NCI-H510A treated with DMSO at 0.1 percent for 48 hours (cell line): ENCODE data around the gene SNX14.

Source experiments
- DNase-seq: peaks from one replicate; lab custom pipeline; 2025; lab: John Stamatoyannopoulos, UW

Gene SNX14

DNA sequence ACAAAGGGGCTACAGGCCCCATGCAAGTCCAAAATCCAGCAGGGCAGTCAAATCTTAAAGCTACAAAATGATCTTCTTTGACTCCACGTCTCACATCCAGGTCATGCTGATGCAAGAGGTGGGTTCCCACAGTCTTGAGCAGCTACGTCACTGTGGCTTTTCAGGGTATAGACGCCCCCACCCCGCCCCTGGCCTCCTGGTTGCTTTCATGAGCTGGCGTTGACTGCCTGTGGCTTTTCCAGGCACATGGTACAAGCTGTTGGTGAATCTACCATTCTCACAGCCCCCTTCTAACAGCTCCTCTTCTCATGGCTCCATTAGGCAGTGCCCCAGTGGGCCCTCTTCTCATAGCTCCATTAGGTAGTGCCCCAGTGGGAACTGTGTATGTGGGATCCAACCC, 96.8 kb downstream of the SNX14 start:
- DNase-seq, result no peak

DNA sequence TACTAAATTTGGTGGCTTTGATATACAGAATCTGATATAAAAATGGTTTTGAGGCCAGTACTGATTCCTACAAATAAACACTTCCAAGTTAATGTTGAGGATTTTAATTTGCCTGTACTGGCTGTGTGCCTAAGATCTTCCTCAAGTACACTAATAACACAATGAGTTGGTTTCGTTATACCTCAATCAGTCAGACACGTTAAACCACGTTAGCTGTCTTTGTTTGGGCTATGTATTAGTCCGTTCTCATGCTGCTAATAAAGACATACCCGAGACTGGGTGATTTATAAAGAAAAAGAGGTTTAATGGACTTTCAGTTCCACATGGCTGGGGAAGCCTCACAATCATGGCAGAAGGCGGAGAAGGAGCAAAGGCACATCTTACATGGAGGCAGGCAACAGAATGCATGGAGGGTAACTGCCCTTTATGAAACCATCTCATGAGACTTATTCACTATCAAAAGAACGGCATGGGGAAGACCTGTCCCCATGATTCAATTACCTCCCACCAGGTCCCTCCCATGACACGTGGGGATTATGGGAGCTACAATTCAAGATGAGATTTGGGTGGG, 97.6 kb downstream of the SNX14 start:
- DNase-seq, result no peak

DNA sequence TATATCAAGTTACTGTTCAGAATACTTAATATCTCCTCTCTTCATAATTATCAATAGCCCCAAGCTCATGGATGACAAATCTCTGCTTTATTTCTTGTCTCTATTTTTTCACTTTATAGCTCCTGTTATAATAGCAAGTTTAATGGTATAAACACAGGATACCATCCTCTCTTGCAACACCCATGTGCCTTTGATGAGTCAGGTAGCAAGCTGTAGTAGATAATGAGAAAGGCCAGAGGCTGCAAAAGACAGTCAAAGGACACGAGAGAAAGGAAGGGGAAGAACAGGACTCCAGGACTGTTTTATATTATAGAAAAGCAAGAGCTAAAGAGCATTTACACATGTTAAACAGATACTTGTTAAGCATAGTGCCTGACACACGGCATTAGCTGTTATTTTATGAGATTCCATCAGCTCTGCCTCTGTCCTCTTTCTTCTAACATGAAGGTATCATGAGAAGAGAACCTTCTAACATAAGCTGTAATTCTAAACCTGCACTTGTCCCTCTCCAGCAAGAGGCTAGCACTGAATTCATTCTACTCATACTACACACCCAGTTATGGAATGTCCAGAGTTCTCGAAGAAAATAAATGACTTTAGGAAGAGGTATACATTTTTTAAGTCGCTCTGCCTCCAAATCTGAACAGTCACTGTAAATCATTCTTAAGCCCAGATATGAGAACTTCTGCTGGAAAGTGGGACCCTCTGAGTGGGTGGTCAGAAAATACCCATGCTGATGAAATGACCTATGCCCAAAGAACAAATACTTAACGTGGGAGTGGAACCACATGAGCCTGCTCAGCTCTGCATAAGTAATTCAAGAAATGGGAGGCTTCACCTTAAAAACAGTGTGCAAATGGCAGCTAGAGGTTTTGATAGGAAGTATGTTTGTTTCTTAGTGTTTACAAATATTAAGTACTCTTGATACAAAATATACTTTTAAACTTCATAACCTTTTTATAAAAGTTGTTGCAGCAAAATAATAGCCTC, 98.8 kb downstream of the SNX14 start:
- no peak for DNase-seq

DNA sequence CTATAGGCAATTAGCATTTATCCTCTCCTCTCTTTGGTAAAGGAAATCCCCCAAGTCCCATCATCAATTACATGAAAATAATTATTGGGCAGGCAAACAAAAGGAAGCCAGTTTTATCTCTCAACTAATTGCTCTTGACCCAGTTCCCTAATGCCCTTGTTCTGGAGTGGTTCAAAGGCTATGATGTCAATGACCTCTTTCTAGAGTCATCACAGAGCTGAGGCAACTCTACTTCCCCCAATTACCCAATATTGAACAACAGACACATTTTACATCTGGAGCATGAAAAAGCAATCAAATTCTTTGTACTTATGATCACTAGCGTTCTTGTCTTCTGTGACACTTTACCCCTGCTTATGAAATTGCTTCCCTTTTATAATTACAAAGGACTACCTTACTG, 100.3 kb downstream of the SNX14 start:
- no peak for DNase-seq

DNA sequence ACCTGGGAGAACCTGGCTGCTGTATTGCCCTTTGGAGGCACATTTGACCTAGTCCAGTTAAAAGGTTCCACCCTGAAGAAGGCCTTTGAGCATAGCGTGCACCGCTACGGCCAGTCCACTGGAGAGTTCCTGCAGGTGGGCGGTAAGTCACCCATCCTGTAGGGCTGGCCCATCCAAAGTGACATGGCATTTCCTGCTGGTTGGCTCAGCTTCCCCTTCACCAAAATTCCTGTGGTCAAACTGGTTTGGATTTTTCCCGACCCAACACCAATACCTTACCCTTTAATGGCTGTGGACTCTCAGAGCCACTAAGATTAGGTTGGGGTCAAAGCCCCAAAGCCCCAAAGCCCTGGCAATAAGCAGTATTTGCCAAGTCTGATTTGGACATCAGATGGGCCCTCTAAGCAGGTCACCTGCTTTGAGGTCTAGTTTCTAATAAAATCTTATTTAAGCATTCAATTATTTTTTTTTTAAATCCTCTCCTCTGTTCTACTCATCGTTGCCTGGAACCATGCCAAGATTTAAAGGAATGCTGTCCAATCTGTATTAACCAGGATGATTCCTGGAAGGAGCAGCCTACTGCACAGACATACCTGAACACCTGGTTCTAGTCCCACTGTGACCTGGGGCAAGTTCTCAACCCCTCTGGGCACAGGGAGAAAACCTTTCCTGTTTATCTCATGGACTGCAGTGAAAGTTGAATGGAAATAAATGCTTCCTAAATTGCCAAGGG, 103.0 kb downstream of the SNX14 start:
- DNase-seq, result no peak

DNA sequence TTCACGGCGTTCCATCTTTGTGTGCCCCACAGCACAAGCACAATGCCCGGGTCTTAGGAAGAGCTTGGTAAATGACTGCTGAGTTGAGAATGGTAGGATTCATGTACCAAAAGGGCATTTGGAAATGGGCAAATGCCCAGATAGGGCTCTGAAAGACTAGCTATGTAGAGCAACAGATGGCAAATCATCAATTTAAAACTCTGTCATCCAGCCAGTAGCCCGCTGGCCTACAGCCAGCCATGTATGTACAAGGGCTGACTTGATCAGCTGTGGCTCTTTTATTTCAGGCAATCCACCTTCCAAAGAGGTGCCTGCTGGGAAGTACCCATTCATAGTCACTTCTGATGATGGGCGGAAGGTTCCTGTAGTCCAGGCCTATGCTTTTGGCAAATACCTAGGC, 108.7 kb downstream of the SNX14 start:
- no peak for DNase-seq

DNA sequence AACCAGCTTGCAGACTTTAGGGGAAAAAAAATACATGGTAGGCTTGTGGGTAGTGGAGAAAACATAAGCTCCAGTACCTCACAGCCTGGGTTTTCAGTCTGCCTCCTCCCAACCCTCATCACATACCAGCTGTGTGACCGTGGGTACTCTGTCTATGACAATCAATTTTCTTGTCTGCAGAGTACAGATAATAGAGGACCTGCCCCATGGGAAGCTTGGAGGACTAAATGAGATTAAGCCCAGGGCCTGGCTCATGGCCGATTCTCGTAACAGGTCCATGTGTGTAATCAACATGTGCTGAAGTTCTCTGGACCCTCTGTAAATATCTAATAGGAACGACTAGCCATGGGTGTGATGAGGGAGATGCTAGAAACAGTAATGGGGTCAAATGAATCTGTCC, 109.8 kb downstream of the SNX14 start:
- DNase-seq, result no peak

DNA sequence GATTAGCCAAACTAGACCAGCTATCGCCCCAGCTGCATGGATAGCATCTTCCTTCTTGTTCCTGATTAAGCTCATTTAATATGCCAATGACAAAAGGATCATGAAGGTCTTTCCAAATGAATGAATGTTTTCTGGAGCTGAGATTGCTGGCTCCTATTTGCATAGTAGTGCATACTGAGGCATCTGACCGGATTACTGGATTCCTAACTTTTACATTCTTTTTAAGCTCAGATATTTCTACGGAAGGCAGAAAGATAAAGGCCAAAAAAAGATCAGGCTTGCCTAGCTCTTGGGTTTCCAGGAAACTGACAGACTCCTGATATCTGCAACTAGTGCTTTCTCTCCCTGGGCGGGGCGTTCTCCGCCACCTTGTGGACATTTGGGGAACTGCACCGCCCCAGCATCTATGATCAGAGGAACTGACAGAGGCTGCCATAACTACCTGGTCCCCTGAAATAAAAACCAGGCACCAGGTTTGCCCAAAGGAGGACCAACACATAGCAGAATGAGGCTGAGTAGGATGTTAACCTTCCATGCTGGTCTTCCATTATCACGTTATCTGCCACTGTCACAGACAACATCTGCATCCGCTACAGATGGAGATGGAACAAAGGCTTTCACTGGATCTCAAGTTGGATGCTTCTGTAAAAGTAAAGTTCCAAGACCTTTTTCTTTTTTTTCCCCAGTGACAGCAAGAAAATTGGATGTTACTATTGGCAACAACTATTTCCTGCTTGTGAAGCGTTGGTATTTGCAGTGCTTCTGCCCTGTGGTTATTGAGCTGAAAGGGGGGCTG, 110.6 kb downstream of the SNX14 start:
- DNase-seq, result peak; percentile 33

DNA sequence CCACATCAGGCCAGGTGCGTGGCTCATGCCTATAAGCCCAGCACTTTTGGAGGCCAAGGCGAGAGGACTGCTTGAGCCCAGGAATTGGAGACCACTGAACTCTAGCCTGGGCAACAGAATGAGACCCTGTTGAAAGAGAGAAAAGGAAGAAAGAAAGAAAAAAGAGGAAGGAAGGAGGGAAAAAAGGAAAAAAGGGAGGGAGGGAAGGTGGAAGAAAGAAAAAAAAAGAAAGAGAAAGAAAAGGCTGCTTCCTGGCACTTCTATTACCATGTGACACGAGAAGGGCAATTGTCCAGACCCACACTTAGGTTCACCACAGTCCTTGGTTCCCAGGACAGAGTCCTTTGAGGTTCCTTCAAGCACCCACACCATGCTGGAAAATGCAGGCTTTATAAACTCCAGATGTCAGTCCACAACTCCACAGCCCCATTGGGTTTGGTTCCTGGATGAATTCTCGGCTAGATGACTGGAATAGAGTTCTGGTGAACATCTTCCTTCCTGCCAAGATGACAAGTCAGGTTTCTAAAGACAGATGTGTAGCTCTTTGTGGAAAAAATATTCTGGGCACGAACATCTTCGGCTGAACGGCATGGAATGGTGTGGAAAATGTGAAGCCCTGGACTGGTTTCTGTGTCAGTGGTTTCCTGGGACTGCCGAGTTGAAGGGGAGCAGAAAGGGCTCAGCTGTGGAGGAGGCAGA, 111.3 kb downstream of the SNX14 start:
- no peak for DNase-seq

DNA sequence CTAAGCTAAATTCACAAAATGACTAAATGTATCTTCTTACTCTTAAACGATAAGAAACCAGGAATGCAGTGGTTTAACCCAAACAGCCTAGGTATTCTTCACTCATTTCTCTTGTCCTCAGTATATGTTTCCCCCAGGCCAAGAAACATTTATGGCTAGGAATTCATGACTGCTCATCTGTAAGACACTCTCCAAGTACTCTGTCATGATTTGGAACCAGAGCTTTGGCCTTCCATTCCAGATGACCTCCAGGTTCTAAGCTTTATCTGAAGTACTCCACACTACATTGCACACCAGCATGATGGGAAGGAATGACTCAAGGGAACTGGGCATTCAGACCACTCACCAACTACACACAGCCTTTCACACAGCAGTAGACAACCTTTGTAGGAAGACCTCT, 114.5 kb downstream of the SNX14 start:
- no peak for DNase-seq

DNA sequence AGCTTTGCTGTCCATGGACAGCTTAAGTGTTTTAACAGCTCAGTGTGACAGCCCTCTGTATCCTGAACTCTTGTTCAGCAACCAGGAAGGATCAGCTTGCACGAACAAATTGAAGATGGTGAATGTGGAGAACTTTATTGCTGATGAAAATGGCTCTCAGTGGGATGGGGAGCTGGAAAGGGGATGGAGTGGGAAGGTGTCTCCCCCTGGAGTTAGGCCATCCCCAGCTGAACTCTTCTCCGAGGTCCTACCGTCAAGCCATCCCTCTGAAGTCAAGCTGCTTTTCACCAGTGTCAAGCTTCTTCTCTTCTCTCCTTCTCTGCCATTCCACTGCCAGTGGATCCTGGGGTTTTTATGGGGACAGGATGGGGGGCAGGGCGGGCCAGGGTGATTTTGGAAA, 117.1 kb downstream of the SNX14 start:
- DNase-seq, result no peak

DNA sequence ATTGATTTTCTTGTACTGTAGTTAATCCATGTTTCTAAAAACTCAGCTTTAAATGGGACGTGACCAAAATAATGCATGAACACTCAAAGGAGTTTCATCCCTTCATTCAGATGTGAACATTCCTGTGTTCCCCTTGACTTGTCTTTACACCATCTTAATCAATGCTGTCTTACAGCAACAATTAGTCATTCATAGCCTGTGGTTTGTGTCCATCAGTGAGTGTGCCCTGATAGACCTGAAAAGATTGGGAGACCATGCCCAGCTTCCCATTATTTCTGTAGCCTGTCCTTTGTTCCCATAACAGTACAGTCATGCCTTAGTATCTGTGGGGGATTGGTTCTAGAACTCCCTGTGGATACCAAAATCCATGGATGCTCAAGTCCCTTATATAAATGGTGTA, 119.9 kb downstream of the SNX14 start:
- no peak for DNase-seq

DNA sequence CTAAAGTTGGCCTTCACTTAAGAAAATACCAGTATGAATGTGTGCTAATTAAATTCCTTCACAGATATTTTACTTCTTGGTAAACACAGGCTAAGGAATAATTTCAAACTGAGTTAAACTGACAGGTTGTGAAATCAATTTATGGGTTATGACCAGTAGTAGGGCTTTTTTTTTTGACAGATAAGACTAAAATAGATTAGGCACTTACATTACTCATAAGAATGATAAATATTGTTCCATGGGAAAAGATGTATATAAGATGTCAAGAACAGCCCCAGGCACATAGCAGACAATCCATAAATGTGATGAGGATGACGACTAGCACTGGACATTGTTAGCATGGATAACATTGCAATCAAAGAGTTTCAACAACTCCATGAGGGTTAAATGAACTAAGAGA, 120.9 kb downstream of the SNX14 start:
- no peak for DNase-seq

DNA sequence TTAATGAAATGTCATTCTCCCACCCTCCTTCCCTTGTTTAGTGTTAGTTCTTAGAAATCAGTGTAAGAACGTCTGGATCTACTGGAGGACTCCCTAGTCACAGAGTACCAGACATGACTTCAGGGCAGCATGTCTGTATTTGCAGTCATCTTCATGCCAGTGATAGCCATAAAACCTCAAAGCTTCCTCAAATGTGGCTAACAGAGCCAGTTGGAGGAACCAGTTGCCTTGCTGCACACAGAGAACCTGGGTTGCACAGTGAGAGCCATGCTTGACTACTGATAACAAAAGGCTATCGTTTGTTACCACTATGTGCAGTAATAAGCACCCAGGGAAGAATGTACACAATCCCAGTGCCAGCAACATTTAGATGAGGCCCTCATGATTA, 123.6 kb downstream of the SNX14 start:
- no peak for DNase-seq

DNA sequence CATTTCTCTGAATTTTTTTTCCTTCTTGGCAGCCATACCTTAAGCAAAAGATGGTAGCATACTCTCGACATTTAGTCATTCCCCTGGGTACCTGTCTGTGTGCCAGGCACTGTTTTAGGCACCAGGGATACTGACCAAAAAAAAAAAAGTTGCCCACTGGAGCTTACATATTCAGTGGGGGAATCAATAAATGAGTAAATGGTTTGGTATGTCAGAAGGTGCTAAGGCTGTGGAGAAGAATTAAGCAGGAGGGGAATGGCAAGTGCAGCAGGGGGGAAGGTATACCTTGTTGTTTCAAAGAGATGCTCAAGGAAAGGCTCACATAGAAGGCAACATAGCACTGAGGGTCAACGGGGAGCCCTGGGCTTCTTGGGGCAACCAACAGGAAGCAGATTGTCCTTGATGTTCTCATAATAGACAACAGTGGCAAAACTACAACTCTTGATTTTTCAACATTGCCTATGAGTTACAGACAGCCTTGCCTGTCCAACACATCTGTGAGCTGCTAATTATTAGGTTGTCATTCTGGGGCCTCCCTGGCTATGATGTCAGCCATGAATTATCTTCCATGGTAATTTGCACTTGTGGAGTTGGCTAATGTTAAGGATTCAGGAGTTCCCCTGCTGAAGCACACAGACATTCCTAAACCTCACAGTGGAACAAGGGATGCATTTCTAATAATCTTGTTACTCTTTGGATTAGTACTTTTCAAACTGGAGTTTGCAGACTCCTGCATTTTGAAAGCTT, 124.2 kb downstream of the SNX14 start:
- no peak for DNase-seq

DNA sequence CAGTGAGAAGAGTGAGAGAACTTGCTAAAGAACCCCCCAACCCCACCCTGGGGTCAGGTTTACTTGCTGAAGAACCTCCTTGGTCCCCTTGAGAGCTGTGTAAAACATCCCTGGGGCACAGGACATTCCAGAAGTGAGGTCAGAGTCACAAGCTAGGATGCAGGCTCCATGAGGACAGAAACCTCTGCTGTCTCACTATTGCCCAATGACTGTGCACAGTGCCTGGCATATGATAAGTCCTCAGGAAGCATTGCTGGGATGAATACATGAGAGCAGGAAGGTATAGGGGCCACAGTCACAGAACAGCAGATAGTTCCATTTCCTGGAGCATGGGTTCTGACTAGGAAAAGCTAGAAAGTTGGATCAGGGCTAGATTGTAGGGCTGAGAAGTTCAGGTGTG, 125.3 kb downstream of the SNX14 start:
- no peak for DNase-seq

DNA sequence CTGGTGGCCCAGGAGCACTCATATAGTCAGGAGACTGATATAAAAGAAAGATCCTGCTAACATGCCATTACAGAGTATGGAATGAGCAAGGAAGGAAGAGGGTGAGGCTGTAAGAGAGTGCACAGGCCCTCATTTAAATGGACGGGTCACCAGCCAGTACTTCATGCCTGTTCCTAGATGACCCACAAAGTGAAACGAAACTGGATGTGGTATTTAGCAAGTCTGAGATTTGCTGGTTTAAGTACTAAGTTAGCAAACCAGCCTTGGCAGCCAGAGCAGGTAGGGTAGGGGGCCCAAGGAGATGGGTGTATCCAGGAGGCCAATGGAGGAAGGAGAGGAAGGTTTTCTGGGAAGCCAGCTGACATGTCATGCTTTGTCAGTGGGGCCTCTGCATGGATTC, 127.9 kb downstream of the SNX14 start:
- DNase-seq, result no peak

DNA sequence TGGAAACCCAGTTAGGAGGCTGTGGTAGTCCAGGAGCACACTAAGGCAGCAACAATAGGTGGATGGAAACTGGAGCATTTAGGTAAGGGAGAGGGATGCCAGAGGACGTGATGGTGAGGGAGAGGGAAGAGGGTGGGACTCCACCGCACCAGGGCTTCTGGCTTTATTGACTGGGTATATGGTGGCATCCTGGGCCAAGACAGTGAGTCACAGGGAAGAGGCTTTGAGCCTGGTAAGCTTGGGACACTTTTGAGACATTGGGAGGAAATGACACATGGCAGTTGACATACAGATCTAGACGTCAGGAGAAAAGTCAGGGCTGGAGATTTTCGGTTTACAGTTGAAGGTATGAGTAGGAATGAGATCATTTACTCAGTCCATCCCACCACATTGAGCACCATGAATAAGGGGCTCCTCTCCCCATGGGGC, 128.9 kb downstream of the SNX14 start:
- no peak for DNase-seq

DNA sequence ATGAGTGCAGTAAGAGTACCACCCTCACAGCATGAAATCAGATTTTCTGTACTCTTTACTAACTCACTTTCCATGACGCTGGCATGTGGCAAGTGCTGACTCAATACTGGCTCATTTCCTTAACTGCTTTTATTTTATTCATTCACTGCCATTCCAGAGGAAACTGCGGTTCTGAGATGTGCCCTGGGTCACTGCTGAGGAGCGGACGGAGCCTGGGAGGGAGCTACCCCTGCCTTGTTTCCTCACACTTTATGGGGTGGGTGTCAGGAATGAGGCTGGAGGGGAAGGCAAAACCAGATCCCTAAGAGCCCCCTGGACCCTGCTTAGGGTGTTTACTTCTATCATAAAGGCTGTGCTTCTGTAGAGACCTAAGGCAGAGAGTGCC, 129.4 kb downstream of the SNX14 start:
- no peak for DNase-seq

DNA sequence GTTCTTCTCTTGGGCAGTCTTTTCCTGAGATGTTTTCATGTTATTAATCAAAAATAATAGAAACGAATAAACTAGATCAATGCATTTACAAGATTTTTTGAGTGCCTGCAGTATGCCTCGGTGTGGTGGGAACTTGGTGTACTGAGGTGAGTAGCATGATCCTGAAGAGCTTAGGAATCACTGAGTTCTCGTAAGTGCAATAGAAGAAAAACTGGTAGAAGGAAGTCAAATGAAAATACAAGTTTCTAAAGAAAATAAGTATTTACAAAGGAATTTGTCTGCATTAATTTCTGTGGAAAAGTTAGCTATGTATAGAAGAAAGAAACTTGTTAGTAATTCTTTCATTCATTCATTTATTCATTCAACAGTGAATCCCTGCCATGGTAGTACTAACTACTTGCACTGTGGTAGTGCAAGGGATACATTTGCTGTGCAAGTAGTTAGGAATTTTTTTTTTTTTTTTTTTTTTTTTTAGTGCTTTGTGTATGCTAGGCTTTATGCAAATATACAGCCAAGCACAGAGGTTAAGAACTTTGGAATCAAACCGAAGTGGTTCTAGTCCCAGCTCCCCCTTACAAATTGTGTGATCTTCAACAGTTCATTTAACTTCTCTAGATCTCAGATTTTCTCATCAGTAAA, 129.9 kb downstream of the SNX14 start:
- no peak for DNase-seq
